Panc1 (cell line): Measurements from ENCODE around the gene YTHDF1. TPM values are rescaled to one million over a fixed set of nuclear protein-coding genes. Genes with fewer than 3 reads are reported as not detected.
A peak's percentile ranks its signal among the peaks of the same experiment; 100 is the strongest.

Source experiments
- ATAC-seq: fragments of 200-7000 bp; cut with Tn5 transposase; 2 replicates; pipeline ENCODE4 v1.9.1; 2020; ENCODE audit warnings: mild to moderate bottlenecking, moderate library complexity
- BruUV-seq: library from RNA; stranded (reverse); fragments of 400-500 nt; replicated peaks from 2 replicates; lab custom pipeline; 2021; lab: Mats Ljungman, UMichigan
- CTCF ChIA-PET: fragments of 300-600 bp; sonication (Branson Sonifier 250); formaldehyde crosslinking; loops from one replicate; lab custom pipeline; 2022; ENCODE audit warnings: antibody characterized with exemption; lab: Charles Lee
- POLR2A ChIA-PET: fragments of 300-600 bp; sonication (Branson Sonifier 250); formaldehyde crosslinking; loops from one replicate; lab custom pipeline; 2022; ENCODE audit warnings: antibody characterized with exemption; lab: Charles Lee
- DNase-seq: peaks from one replicate; pipeline ENCODE4 v3.0.0-alpha.2; 2010; ENCODE audit warnings: low read depth, low spot score
- H3K27ac ChIP-seq: 2 replicates; pipeline ENCODE4 v1.5.1; 2011; ENCODE audit warnings: mild to moderate bottlenecking, low read length, inconsistent platforms
- H3K27me3 ChIP-seq: fragments of 200-500 bp; sonication (Bioruptor generic); 2 replicates; pipeline ENCODE4 v1.6.0; 2014; ENCODE audit warnings: low read length, inconsistent platforms; ENCODE audit not compliant: control insufficient read depth, insufficient read depth
- H3K36me3 ChIP-seq: fragments of 200-500 bp; sonication (Bioruptor generic); 2 replicates; pipeline ENCODE4 v1.5.1; 2014; ENCODE audit warnings: inconsistent platforms, mild to moderate bottlenecking, low read length, moderate library complexity; ENCODE audit not compliant: control insufficient read depth, insufficient read depth
- H3K4me1 ChIP-seq: 2 replicates; pipeline ENCODE4 v1.5.1; 2011; ENCODE audit warnings: inconsistent platforms, mild to moderate bottlenecking, low read length, moderate library complexity; ENCODE audit not compliant: control insufficient read depth, insufficient read depth
- H3K4me3 ChIP-seq, 2 experiments: 2 replicates each; pipeline ENCODE4 v1.5.1; 2011 to 2012; ENCODE audit warnings: low read depth in 2 of 2, low read length in 2 of 2, mild to moderate bottlenecking in 2 of 2, inconsistent platforms in 1 of 2, moderate library complexity in 1 of 2
- H3K9me3 ChIP-seq: fragments of 200-500 bp; sonication (Bioruptor generic); 2 replicates; pipeline ENCODE4 v1.5.1; 2014; ENCODE audit warnings: low read depth, mild to moderate bottlenecking, inconsistent platforms, low read length, moderate library complexity; ENCODE audit not compliant: control insufficient read depth, insufficient read depth
- POLR2AphosphoS5 ChIP-seq: IDR thresholded peaks from 2 replicates; pipeline ENCODE4 v1.6.1; 2012; ENCODE audit warnings: mild to moderate bottlenecking, low read depth, low read length, moderate library complexity
- REST ChIP-seq, 2 experiments: IDR thresholded peaks; 2 replicates each; pipeline ENCODE4 v1.6.1; 2011 to 2012; ENCODE audit warnings: low read depth in 2 of 2, control low read depth in 1 of 2, low read length in 1 of 2, mild to moderate bottlenecking in 1 of 2, moderate library complexity in 1 of 2; ENCODE audit not compliant: insufficient read depth in 1 of 2
- SIN3A ChIP-seq: IDR thresholded peaks from 2 replicates; pipeline ENCODE4 v1.6.1; 2012; ENCODE audit warnings: low read depth, mild to moderate bottlenecking, low read length, moderate library complexity, borderline replicate concordance; ENCODE audit not compliant: insufficient read depth
- TCF7L2 ChIP-seq: IDR thresholded peaks from 2 replicates; pipeline ENCODE4 v1.6.1; 2011; ENCODE audit warnings: mild to moderate bottlenecking, low read depth, low read length, inconsistent platforms
- in situ Hi-C: cut with HindIII; loops from 2 replicates; pipeline ENCODE4 v1.10.0; 2016; ENCODE audit warnings: low sequenced_read_pairs, low pct_unique_long_range_greater_than_20kb
- intact Hi-C: fragments of 100-400 bp; cut with micrococcal nuclease; formaldehyde crosslinking; loops from one replicate; pipeline ENCODE4 v1.10.0; 2022; ENCODE audit not compliant: unreplicated experiment
- total RNA-seq: library from RNA; stranded (reverse); gene quantifications from one replicate; pipeline ENCODE4 v1.2.1, GENCODE V29; 2021; ENCODE audit not compliant: unreplicated experiment
- TF ChIP-seq, protein P1 (sequence below): fragments of 450-650 bp; IDR thresholded peaks from 2 replicates; pipeline ENCODE4 v1.5.1; 2017; ENCODE audit warnings: mild to moderate bottlenecking

YTHDF1 gene
- total RNA-seq, 1 experiment from 2014 or later: 43.0 TPM

DNA sequence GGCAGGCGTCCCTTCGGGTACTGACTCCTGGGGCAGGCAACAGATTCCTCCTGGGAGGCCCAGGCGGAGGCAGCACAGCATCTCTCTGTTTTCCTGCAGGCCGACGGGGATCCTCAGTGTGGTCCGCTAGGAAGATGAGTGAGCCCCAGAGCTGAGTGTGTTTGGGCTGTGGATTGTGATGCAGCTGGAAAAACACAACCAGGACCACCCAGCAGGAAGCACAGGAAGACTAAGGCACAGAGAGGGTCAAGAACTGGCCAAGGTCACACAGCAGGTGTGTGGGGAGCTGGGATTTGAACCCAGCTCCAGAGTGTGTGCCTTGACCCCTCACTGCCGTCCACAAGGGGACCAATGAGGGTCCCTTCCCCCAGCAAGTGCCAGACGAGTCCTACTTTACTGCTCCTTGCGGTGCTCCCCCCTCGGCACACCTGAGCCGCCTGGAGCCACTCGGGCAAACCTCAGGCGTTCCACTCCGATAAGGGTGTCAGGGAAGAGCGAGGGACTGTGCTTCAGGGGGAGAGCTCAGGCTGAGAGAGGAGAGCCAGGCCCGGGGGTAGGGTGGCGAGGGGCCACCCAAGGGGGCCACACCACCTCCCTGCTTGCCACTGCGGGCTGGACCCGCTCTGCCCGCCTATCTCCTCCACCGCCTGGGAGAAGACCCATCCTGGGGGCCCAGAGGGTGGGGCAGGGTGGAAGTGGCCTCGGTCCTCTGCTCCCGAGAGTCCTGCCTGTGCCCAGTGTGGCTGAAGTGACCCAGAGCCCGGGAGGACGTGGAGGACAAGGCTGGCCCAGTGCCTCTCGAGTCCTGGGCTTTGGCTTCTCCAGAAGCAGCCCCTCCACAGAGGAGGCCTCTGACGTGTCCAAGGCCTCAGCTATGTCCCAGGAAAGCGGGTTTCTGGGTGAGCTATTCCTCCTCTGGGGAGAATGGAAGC is 63.3 kb downstream of the YTHDF1 start:
- no TSS peak for BruUV-seq
- peak; percentile 31; the same call in 1 of the 2 replicates for ATAC-seq

More for the DNA sequence above, 63.3 kb downstream of the YTHDF1 start:
- H3K27ac ChIP-seq: no peak overlapping the region
- H3K36me3 ChIP-seq: no peaks in the 10 kb centered on the region
- in situ Hi-C loops: no loop called here
- no peaks in the 10 kb centered on the region; the same call in 1 of the 2 replicates for H3K9me3 ChIP-seq
- no peak for DNase-seq
- H3K27me3 ChIP-seq: no peaks in the 10 kb centered on the region
- TF ChIP-seq SIN3A: no peak
- TF ChIP-seq REST (IDR thresholded peaks at IDR 0.05; ENCODE audit: insufficient read depth in 1 of 2, low read depth in 2 of 2, low read length in 1 of 2): no peak
- no peak for TF ChIP-seq POLR2AphosphoS5
- TF ChIP-seq TCF7L2: no peak
- TF ChIP-seq, protein P1, sequence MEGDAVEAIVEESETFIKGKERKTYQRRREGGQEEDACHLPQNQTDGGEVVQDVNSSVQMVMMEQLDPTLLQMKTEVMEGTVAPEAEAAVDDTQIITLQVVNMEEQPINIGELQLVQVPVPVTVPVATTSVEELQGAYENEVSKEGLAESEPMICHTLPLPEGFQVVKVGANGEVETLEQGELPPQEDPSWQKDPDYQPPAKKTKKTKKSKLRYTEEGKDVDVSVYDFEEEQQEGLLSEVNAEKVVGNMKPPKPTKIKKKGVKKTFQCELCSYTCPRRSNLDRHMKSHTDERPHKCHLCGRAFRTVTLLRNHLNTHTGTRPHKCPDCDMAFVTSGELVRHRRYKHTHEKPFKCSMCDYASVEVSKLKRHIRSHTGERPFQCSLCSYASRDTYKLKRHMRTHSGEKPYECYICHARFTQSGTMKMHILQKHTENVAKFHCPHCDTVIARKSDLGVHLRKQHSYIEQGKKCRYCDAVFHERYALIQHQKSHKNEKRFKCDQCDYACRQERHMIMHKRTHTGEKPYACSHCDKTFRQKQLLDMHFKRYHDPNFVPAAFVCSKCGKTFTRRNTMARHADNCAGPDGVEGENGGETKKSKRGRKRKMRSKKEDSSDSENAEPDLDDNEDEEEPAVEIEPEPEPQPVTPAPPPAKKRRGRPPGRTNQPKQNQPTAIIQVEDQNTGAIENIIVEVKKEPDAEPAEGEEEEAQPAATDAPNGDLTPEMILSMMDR: no peak
- H3K4me3 ChIP-seq: no peak overlapping the region
- H3K4me1 ChIP-seq: no peaks in the 10 kb centered on the region
- intact Hi-C loops: no loop called here
- CTCF ChIA-PET: no interaction called here
- POLR2A ChIA-PET: no interaction called here
